ENCODE results near the gene MAGEA1.
"Not testable (repeated sequence)": the region's sequence is repeated elsewhere in the genome, so short reads cannot be mapped to it uniquely, and the experiment has no call there.

MAGEA1 gene

GRCh38 chrX:153164733-153165132 lies 14.4 kb upstream of the MAGEA1 start:
- H4K8ac ChIP-seq (ENCODE audit: low read depth, low read length) = no peak overlapping the region
- H3K4ac ChIP-seq (ENCODE audit: low read length) = no peak overlapping the region
- DNase-seq (ENCODE audit: low spot score) = no peak
- no peak overlapping the region for H4K91ac ChIP-seq (ENCODE audit: low read depth, low read length, poor library complexity)
- no peak overlapping the region for H2BK12ac ChIP-seq (ENCODE audit: low read length)
- H3K36me3 ChIP-seq (replicated peaks in 1 of 2; ENCODE audit: control insufficient read depth in 2 of 2, insufficient read depth in 2 of 2, low read length in 2 of 2) = no peaks in the 10 kb centered on the region
- H3K79me1 ChIP-seq (ENCODE audit: low read depth, low read length) = no peaks in the 10 kb centered on the region
- no CpG with 5 or more reads among the region's 3 CpGs for WGBS, 2 donors (ENCODE audit: extremely low coverage in 2 of 2, insufficient read length in 2 of 2, insufficient replicate concordance in 1 of 2)
- no peak overlapping the region for H2AK5ac ChIP-seq (ENCODE audit: low read depth, low read length)
- H3K4me2 ChIP-seq (ENCODE audit: insufficient read depth, low read length, poor library complexity, severe bottlenecking) = no peak overlapping the region
- H2BK5ac ChIP-seq (ENCODE audit: low read length) = no peak overlapping the region
- H3K9me3 ChIP-seq (replicated peaks in 1 of 2; ENCODE audit: control insufficient read depth in 2 of 2, insufficient read depth in 1 of 2, low read depth in 1 of 2, low read length in 2 of 2) = no peaks in the 10 kb centered on the region
- H3K14ac ChIP-seq (ENCODE audit: low read length) = no peak overlapping the region
- H2AFZ ChIP-seq (ENCODE audit: low read length) = no peak overlapping the region
- H2BK15ac ChIP-seq (ENCODE audit: low read length) = no peak overlapping the region
- H3K4me3 ChIP-seq (ENCODE audit: low read length in 2 of 2) = no peak overlapping the region
- no peaks in the 10 kb centered on the region for H3K4me1 ChIP-seq (ENCODE audit: control insufficient read depth in 2 of 2, insufficient read depth in 1 of 2, low read depth in 1 of 2, low read length in 2 of 2)
- no peak overlapping the region for H3K23ac ChIP-seq (ENCODE audit: low read depth, low read length, poor library complexity)
- no peak overlapping the region for H2BK120ac ChIP-seq (ENCODE audit: low read depth, low read length)
- no peak overlapping the region for H3K9ac ChIP-seq (ENCODE audit: low read depth, low read length, poor library complexity)
- no peak overlapping the region for H3K27ac ChIP-seq (replicated peaks; ENCODE audit: low read length)
- peaks cover 0 to 30% (median 0%) of the 10 kb centered on the region in 3 experiments for H3K27me3 ChIP-seq (ENCODE audit: control insufficient read depth in 3 of 3, insufficient read depth in 3 of 3, low read depth in 1 of 3, low read length in 3 of 3)
- H3K18ac ChIP-seq (ENCODE audit: low read length) = no peak overlapping the region

DNA sequence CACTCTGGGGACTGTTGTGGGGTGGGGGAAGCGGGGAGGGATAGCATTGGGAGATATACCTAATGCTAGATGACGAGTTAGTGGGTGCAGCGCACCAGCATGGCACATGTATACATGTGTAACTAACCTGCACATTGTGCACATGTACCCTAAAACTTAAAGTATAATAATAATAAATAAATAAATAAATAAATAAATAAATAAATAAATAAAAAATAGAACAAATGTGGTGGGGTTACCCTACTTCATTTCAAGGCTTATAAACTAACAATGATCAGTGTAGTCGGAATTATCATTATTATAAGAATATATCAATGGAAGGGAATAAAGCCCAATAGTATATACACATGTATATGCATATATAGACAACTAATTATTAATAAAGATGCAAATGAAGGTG lies 10.7 kb upstream of the MAGEA1 start:
- H3K4me3 ChIP-seq (ENCODE audit: low read length in 2 of 2); H2BK15ac ChIP-seq (ENCODE audit: low read length); H3K9me3 ChIP-seq (replicated peaks in 1 of 2; ENCODE audit: control insufficient read depth in 2 of 2, insufficient read depth in 1 of 2, low read depth in 1 of 2, low read length in 2 of 2); H4K8ac ChIP-seq (ENCODE audit: low read depth, low read length); H2BK5ac ChIP-seq (ENCODE audit: low read length); H3K36me3 ChIP-seq (replicated peaks in 1 of 2; ENCODE audit: control insufficient read depth in 2 of 2, insufficient read depth in 2 of 2, low read length in 2 of 2); H3K79me1 ChIP-seq (ENCODE audit: low read depth, low read length); H3K27ac ChIP-seq (replicated peaks; ENCODE audit: low read length); DNase-seq (ENCODE audit: low spot score); H2BK12ac ChIP-seq (ENCODE audit: low read length); H3K4me1 ChIP-seq (ENCODE audit: control insufficient read depth in 2 of 2, insufficient read depth in 1 of 2, low read depth in 1 of 2, low read length in 2 of 2); H3K4ac ChIP-seq (ENCODE audit: low read length); H3K4me2 ChIP-seq (ENCODE audit: insufficient read depth, low read length, poor library complexity, severe bottlenecking); H3K18ac ChIP-seq (ENCODE audit: low read length); H2AK5ac ChIP-seq (ENCODE audit: low read depth, low read length); H3K9ac ChIP-seq (ENCODE audit: low read depth, low read length, poor library complexity); H3K27me3 ChIP-seq (ENCODE audit: control insufficient read depth in 3 of 3, insufficient read depth in 3 of 3, low read depth in 1 of 3, low read length in 3 of 3); H3K23ac ChIP-seq (ENCODE audit: low read depth, low read length, poor library complexity); H3K14ac ChIP-seq (ENCODE audit: low read length); H2AFZ ChIP-seq (ENCODE audit: low read length); H2BK120ac ChIP-seq (ENCODE audit: low read depth, low read length); H4K91ac ChIP-seq (ENCODE audit: low read depth, low read length, poor library complexity): not testable (repeated sequence)
- no CpG with 5 or more reads among the region's 4 CpGs for WGBS, 2 donors (ENCODE audit: extremely low coverage in 2 of 2, insufficient read length in 2 of 2, insufficient replicate concordance in 1 of 2)

GRCh38 chrX:153181822-153182221 lies 2.7 kb downstream of the MAGEA1 start:
- no peak overlapping the region for H3K4me2 ChIP-seq (ENCODE audit: insufficient read depth, low read length, poor library complexity, severe bottlenecking)
- no peaks in the 10 kb centered on the region for H3K36me3 ChIP-seq (replicated peaks in 1 of 2; ENCODE audit: control insufficient read depth in 2 of 2, insufficient read depth in 2 of 2, low read length in 2 of 2)
- peaks cover 0 to 36% (median 0%) of the 10 kb centered on the region in 3 experiments for H3K27me3 ChIP-seq (ENCODE audit: control insufficient read depth in 3 of 3, insufficient read depth in 3 of 3, low read depth in 1 of 3, low read length in 3 of 3)
- no CpG with 5 or more reads among the region's 4 CpGs for WGBS, 2 donors (ENCODE audit: extremely low coverage in 2 of 2, insufficient read length in 2 of 2, insufficient replicate concordance in 1 of 2)
- no peak overlapping the region for H3K23ac ChIP-seq (ENCODE audit: low read depth, low read length, poor library complexity)
- H3K79me1 ChIP-seq (ENCODE audit: low read depth, low read length) = no peaks in the 10 kb centered on the region
- H2BK5ac ChIP-seq (ENCODE audit: low read length) = no peak overlapping the region
- H4K91ac ChIP-seq (ENCODE audit: low read depth, low read length, poor library complexity) = no peak overlapping the region
- H3K9ac ChIP-seq (ENCODE audit: low read depth, low read length, poor library complexity) = no peak overlapping the region
- H3K4ac ChIP-seq (ENCODE audit: low read length) = no peak overlapping the region
- H2BK12ac ChIP-seq (ENCODE audit: low read length) = no peak overlapping the region
- no peak overlapping the region for H2AK5ac ChIP-seq (ENCODE audit: low read depth, low read length)
- H3K18ac ChIP-seq (ENCODE audit: low read length) = no peak overlapping the region
- no peaks in the 10 kb centered on the region for H3K4me1 ChIP-seq (ENCODE audit: control insufficient read depth in 2 of 2, insufficient read depth in 1 of 2, low read depth in 1 of 2, low read length in 2 of 2)
- no peak overlapping the region for H2AFZ ChIP-seq (ENCODE audit: low read length)
- no peak overlapping the region for H2BK15ac ChIP-seq (ENCODE audit: low read length)
- H4K8ac ChIP-seq (ENCODE audit: low read depth, low read length) = no peak overlapping the region
- H3K9me3 ChIP-seq (replicated peaks in 1 of 2; ENCODE audit: control insufficient read depth in 2 of 2, insufficient read depth in 1 of 2, low read depth in 1 of 2, low read length in 2 of 2) = no peaks in the 10 kb centered on the region
- H2BK120ac ChIP-seq (ENCODE audit: low read depth, low read length) = no peak overlapping the region
- H3K27ac ChIP-seq (replicated peaks; ENCODE audit: low read length) = no peak overlapping the region
- no peak overlapping the region for H3K4me3 ChIP-seq (ENCODE audit: low read length in 2 of 2)
- DNase-seq (ENCODE audit: low spot score) = no peak
- H3K14ac ChIP-seq (ENCODE audit: low read length) = no peak overlapping the region

GRCh38 chrX:153184787-153185186 lies 5.7 kb downstream of the MAGEA1 start:
- no peaks in the 10 kb centered on the region for H3K79me1 ChIP-seq (ENCODE audit: low read depth, low read length)
- no peak overlapping the region for H2AFZ ChIP-seq (ENCODE audit: low read length)

More at GRCh38 chrX:153184787-153185186, 5.7 kb downstream of the MAGEA1 start:
- Histone ChIP-seq H2AK5ac (ENCODE audit: low read depth, low read length) (no peak overlapping the region), H4K91ac (ENCODE audit: low read depth, low read length, poor library complexity) (no peak overlapping the region), H3K27ac (replicated peaks; ENCODE audit: low read length) (no peak overlapping the region), H3K18ac (ENCODE audit: low read length) (no peak overlapping the region), H3K27me3 (ENCODE audit: control insufficient read depth in 3 of 3, insufficient read depth in 3 of 3, low read depth in 1 of 3, low read length in 3 of 3) (peaks cover 0 to 33% (median 0%) of the 10 kb centered on the region in 3 experiments), H3K36me3 (replicated peaks in 1 of 2; ENCODE audit: control insufficient read depth in 2 of 2, insufficient read depth in 2 of 2, low read length in 2 of 2) (no peaks in the 10 kb centered on the region), H3K4ac (ENCODE audit: low read length) (no peak overlapping the region), H3K9ac (ENCODE audit: low read depth, low read length, poor library complexity) (no peak overlapping the region), H3K4me2 (ENCODE audit: insufficient read depth, low read length, poor library complexity, severe bottlenecking) (no peak overlapping the region), H3K23ac (ENCODE audit: low read depth, low read length, poor library complexity) (no peak overlapping the region), H4K8ac (ENCODE audit: low read depth, low read length) (no peak overlapping the region), H2BK120ac (ENCODE audit: low read depth, low read length) (no peak overlapping the region), H3K9me3 (replicated peaks in 1 of 2; ENCODE audit: control insufficient read depth in 2 of 2, insufficient read depth in 1 of 2, low read depth in 1 of 2, low read length in 2 of 2) (no peaks in the 10 kb centered on the region), H2BK12ac (ENCODE audit: low read length) (no peak overlapping the region), H3K4me1 (ENCODE audit: control insufficient read depth in 2 of 2, insufficient read depth in 1 of 2, low read depth in 1 of 2, low read length in 2 of 2) (no peaks in the 10 kb centered on the region), H2BK15ac (ENCODE audit: low read length) (no peak overlapping the region), H3K14ac (ENCODE audit: low read length) (no peak overlapping the region), H3K4me3 (ENCODE audit: low read length in 2 of 2) (no peak overlapping the region), H2BK5ac (ENCODE audit: low read length) (no peak overlapping the region)
- no CpG with 5 or more reads among the region's 8 CpGs for WGBS, 2 donors (ENCODE audit: extremely low coverage in 2 of 2, insufficient read length in 2 of 2, insufficient replicate concordance in 1 of 2)
- no peak for DNase-seq (ENCODE audit: low spot score)

Measured in neuronal stem cell (in vitro differentiated cells).